Psoas muscle (tissue), 8 donors: ENCODE results near the gene KCTD2. TPM values are rescaled to one million over a fixed set of nuclear protein-coding genes. Genes with fewer than 3 reads are reported as not detected.

Experiments used
- ATAC-seq, 4 donors: fragments of 200-7000 bp; cut with Tn5 transposase; one replicate each; pipeline ENCODE4 v1.9.1; 2020; ENCODE audit warnings: moderate library complexity in 3 of 4, mild to moderate bottlenecking in 2 of 4
- DNase-seq, 2 donors: peaks; one replicate each; pipeline ENCODE4 v3.0.0-alpha.2; 2020
- H3K27ac ChIP-seq: fragments of 200-600 bp; one replicate; pipeline ENCODE4 v1.8.0; 2022
- H3K27me3 ChIP-seq, 3 donors: fragments of 200-600 bp in 1 of 3; one replicate each; pipeline versions ENCODE4 v1.6.1 to v1.8.0; 2013 to 2022; ENCODE audit warnings: low read length in 2 of 3, mild to moderate bottlenecking in 2 of 3, moderate library complexity in 1 of 3; ENCODE audit not compliant: insufficient read depth in 3 of 3
- H3K36me3 ChIP-seq, 2 donors: fragments of 200-600 bp in 1 of 2; one replicate each; pipeline versions ENCODE4 v1.6.1 to v1.8.0; 2013 to 2022; ENCODE audit warnings: low read depth in 1 of 2, mild to moderate bottlenecking in 1 of 2, moderate library complexity in 1 of 2; ENCODE audit not compliant: insufficient read depth in 1 of 2
- H3K4me1 ChIP-seq: fragments of 200-600 bp; one replicate; pipeline ENCODE4 v1.8.0; 2022
- H3K4me3 ChIP-seq: fragments of 200-600 bp; one replicate; pipeline ENCODE4 v1.8.0; 2022; ENCODE audit warnings: mild to moderate bottlenecking
- H3K9me3 ChIP-seq: fragments of 200-600 bp; one replicate; pipeline ENCODE4 v1.8.0; 2022
- CTCF ChIP-seq: fragments of 200-600 bp; IDR thresholded peaks from one replicate; pipeline ENCODE4 v1.8.0; 2022; ENCODE audit warnings: antibody characterized with exemption
- WGBS, 3 donors: extraction: QIAGEN DNeasy Blood & Tissue Kit; methylation state at CpG; one replicate each; pipeline versions ENCODE4 v1.1.6 to v1.1.7; 2013; 5-methylcytosine and 5-hydroxymethylcytosine counted together
- intact Hi-C, 2 donors: fragments of 100-400 bp; cut with DNase I; formaldehyde crosslinking; loops; one replicate each; pipeline versions ENCODE4 v1.11.0 to v1.14.2; 2022
- polyA plus RNA-seq, 3 donors: library from polyadenylated mRNA; stranded (reverse); fragments of 200-250 nt; gene quantifications; one replicate each; pipeline ENCODE4 v1.2.3, GENCODE V29; 2013
- total RNA-seq, 4 donors: library from RNA; stranded (reverse); fragmentation: NEBNext Ultra II Directional in 2 of 4; extraction: Animal tissue kit (Norgen Biotek cat#: 25700) in 2 of 4; gene quantifications; one replicate each; pipeline versions ENCODE4 v1.2.1 to v1.2.4, GENCODE V29; 2021 to 2023
- donor health status: healthy with polysubstance abuse.
- donor health status: DM: no; HTN: no; CAD: no; lungs with moderate emphysema.
- donor health status: Bipolar disorder and iron deficiency.
- donor health status: healthy.
- donor health status: DM: yes; HTN: yes; CAD: no.
- donor health status: DM: no; HTN: no; CAD: no.
- donor health status: DM: no; HTN: no; CAD: no.
- donor health status: DM: yes; HTN: yes; CAD: no.

Gene KCTD2
- total and polyA plus RNA-seq, 7 donors: 26.9 to 71.2 (median 34.5) TPM

DNA sequence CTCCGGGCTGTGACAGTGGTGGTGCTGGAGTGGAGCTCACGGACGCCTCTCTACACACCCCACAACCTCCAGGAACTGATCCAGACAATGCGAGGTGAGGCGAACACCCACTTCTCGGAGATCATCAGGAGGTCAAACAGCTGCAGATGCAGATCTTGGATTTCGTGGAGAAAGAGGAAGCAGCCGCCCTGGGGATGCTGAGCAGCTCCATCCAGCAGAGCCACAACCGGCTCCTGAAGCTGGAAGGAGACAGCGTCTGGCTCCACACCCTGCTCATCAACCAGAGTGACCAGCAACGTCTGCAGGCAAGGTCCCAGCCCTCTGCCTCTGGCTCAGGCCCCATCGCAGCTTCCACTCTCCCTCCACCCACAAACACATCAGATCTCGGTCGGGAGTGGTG is 27.5 kb downstream of the KCTD2 start:
- intact Hi-C loops: no loop called here
- H3K4me1 ChIP-seq: peaks cover 18% of the 10 kb centered on the region
- no peak overlapping the region for H3K27ac ChIP-seq
- no peak for TF ChIP-seq CTCF
- ATAC-seq (no peak), DNase-seq (peak in 1 of 2 donors; percentile 71)
- no peaks in the 10 kb centered on the region for H3K36me3 ChIP-seq
- H3K4me3 ChIP-seq: no peak overlapping the region
- WGBS, 3 donors: 67 to 82% (median 82%) methylated on average over 14 of the region's 14 CpGs
- H3K9me3 ChIP-seq: no peaks in the 10 kb centered on the region
- no peaks in the 10 kb centered on the region for H3K27me3 ChIP-seq

DNA sequence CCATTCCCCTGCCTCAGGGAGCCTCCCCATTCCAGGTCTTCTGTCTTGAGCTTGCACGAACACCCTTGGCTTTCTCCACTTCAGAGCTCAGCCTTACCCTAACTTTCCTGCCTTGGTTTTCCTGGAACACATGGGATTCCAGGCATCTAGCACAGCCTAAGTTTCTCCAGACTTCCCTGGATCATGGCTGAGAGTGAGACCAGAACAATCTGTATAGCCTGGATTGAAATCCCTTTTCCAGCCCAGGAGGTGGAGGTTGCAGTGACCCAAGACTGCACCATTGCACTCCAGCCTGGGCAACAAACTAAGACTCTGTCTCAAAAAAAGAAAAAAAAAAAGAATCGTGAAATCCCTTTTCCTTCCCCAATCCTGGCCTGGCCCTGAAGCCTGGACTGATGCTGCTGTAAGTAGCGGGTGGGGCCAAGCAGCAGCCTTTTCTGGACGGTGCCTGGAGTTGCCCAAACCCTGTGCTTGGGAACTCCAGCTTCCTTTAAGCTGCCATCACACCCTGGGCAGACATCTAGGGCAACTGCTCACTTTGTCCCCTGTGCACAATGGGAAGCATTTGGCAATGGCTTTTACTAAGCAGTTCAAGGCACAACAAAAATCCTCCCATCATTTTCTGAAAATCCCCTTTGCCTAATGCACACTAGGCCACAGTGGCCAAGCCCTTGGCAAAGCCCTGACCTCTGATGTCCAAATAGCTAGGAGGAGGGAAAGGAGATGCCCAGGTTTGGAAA is 28.7 kb downstream of the KCTD2 start:
- intact Hi-C loops: no loop called here
- ATAC-seq (no peak), DNase-seq (no peak)
- Histone ChIP-seq H3K27me3 (no peaks in the 10 kb centered on the region), H3K36me3 (no peaks in the 10 kb centered on the region), H3K27ac (peak overlapping the region; percentile 9), H3K9me3 (no peaks in the 10 kb centered on the region), H3K4me3 (no peak overlapping the region), H3K4me1 (peaks cover 18% of the 10 kb centered on the region)
- no peak for TF ChIP-seq CTCF
- 57 to 74% (median 60%) methylated on average over 4 of the region's 4 CpGs for WGBS, 3 donors

DNA sequence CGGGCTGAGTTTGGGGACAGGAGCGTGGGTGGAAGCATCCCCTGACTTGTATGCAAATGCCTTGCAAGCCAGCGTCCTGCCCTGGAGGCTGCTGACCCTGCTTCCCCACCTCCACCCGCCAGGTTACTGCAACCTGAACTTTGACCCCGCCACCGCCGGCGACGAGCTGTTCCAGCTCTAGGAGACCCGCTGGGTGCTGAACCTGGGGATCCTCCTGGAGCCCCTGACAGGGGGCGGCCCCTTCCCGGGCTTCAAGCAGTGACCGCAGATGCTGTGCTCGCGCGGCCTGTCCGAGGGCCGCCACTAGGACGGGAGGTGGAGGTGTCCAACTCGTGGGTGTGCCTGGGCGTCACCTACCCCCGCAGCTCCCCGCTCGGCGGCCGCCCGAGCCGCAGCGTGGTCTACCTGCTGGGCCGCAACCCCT is 30.1 kb downstream of the KCTD2 start:
- 37 to 49% (median 42%) methylated on average over 26 to 30 of the region's 30 CpGs for WGBS, 3 donors
- Histone ChIP-seq H3K4me3 (peak overlapping the region; percentile 68), H3K9me3 (no peaks in the 10 kb centered on the region), H3K27me3 (no peaks in the 10 kb centered on the region), H3K27ac (peak overlapping the region; percentile 82), H3K36me3 (no peaks in the 10 kb centered on the region), H3K4me1 (peaks cover 18% of the 10 kb centered on the region)
- intact Hi-C loops: no loop called here
- ATAC-seq (peak in 1 of 4 donors; percentile 15), DNase-seq (no peak)
- TF ChIP-seq CTCF: no peak

DNA sequence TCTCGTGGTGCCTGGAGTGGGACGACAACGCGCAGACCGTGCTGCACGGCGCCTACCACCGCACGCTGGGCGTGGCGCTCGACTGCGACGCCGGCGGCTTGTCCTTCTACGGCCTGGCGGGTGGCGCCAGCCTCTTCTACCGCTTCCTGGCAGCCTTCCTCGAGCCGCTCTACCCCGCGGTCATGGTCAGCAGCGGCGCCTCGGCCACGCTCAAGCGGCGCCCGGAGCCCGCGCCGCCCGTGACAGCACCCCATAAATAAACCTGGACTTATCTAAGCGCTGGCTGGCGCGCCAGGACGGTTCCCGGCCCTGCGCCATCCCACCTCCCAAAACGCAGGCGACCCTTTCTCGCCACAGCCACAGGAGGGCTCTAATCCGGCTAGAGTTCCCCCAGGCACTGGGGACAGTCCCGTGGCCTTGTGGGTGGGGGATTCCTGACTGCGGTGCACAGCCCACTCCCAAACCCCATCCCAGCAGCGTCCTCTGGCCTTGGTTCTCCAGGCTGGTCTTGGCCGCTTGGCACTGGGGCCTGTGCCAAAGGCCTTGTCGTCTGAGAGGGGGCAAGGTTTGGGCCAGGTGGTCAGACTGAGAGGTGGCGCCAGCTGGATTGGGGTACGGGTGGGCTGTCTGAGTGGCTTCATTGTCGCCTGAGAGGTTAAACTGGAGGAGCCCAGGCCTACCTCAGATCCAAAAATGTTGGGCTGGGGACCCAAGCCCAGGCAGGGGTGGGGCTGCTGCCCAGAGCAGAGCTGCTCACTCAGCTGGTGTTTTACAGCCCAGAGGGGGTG is 30.7 kb downstream of the KCTD2 start:
- no peak for TF ChIP-seq CTCF
- intact Hi-C loops: no loop called here
- Histone ChIP-seq H3K4me1 (peaks cover 18% of the 10 kb centered on the region), H3K36me3 (no peaks in the 10 kb centered on the region), H3K9me3 (no peaks in the 10 kb centered on the region), H3K4me3 (peak overlapping the region; percentile 68), H3K27me3 (no peaks in the 10 kb centered on the region), H3K27ac (peak overlapping the region; percentile 82)
- peak; percentile 80 to 91 (median 86) for ATAC-seq
- DNase-seq: peak; percentile 73 to 85
- WGBS, 3 donors: 9 to 19% (median 12%) methylated on average over 34 to 53 of the region's 53 CpGs
